ENCODE results near the gene AKNA. TPM values are rescaled to one million over a fixed set of nuclear protein-coding genes. Genes with fewer than 3 reads are reported as not detected.

Gene AKNA
- total RNA-seq, 4 donors from 2014 or later: 34.8 to 63.2 (median 48.6) TPM

- intact Hi-C loops (cut with DNase I; ENCODE audit: low total_unique reads): loop anchor here (10.0 kb wide), 2 partner anchors 50 to 300 kb away; no protein-coding TSS in a partner anchor
- Histone ChIP-seq H3K27me3 (no peaks in the 10 kb centered on the region), H3K4me1 (peaks cover 6 to 14% (median 8%) of the 10 kb centered on the region in 4 donors), H3K9me3 (no peaks in the 10 kb centered on the region), H3K36me3 (peaks cover 0 to 78% (median 25%) of the 10 kb centered on the region in 4 donors), H3K4me3 (no peak overlapping the region), H3K27ac (peak overlapping the region; percentile 11 to 69 (median 48))
- 40 to 82% methylated on average over 2 to 3 of the region's 3 CpGs for WGBS, 2 donors (ENCODE audit: low coverage in 1 of 2)
- TF ChIP-seq POLR2A (IDR thresholded peaks at IDR 0.05) (no peak), EP300 (IDR thresholded peaks at IDR 0.05; ENCODE audit: low read depth) (no peak), CTCF (IDR thresholded peaks at IDR 0.05) (no peak)
- in situ Hi-C loops (cut with MboI; ENCODE audit: low pct_ligation_motif_present in 1 of 4, low pct_unique_long_range_greater_than_20kb in 1 of 4, low sequenced_read_pairs in 3 of 4): no loop called here
- DNase-seq: no peak
Measured at GRCh38 chr9:114344692-114345091, 43.1 kb downstream of the AKNA start.

GRCh38 chr9:114344188-114344566 lies 43.6 kb downstream of the AKNA start:
- H3K27ac ChIP-seq: peak overlapping the region; percentile 11 to 69 (median 48)
- H3K9me3 ChIP-seq: no peaks in the 10 kb centered on the region
- no peaks in the 10 kb centered on the region for H3K27me3 ChIP-seq
- no peak for DNase-seq
- intact Hi-C loops (cut with DNase I; ENCODE audit: low total_unique reads): loop anchor here (10.0 kb wide), 2 partner anchors 51 to 301 kb away; no protein-coding TSS in a partner anchor
- H3K36me3 ChIP-seq: peaks cover 0 to 75% (median 25%) of the 10 kb centered on the region in 4 donors
- WGBS, 2 donors (ENCODE audit: low coverage in 1 of 2): 85 to 92% methylated on average over 9 to 11 of the region's 11 CpGs
- peaks cover under 1 to 9% (median 4%) of the 10 kb centered on the region in 4 donors for H3K4me1 ChIP-seq
- TF ChIP-seq POLR2AphosphoS5 (IDR thresholded peaks at IDR 0.05): no peak
- TF ChIP-seq POLR2A (IDR thresholded peaks at IDR 0.05): no peak
- TF ChIP-seq CTCF (IDR thresholded peaks at IDR 0.05): no peak
- no peak for TF ChIP-seq EP300 (IDR thresholded peaks at IDR 0.05; ENCODE audit: low read depth)
- no peak overlapping the region for H3K4me3 ChIP-seq
- in situ Hi-C loops (cut with MboI; ENCODE audit: low pct_ligation_motif_present in 1 of 4, low pct_unique_long_range_greater_than_20kb in 1 of 4, low sequenced_read_pairs in 3 of 4): no loop called here

GRCh38 chr9:114343471-114344187 lies 44.2 kb downstream of the AKNA start:
- Histone ChIP-seq H3K9me3 (no peaks in the 10 kb centered on the region), H3K27ac (peak overlapping the region; percentile 10 to 69 (median 57)), H3K27me3 (no peaks in the 10 kb centered on the region), H3K4me3 (no peak overlapping the region), H3K36me3 (peaks cover 0 to 72% (median 23%) of the 10 kb centered on the region in 4 donors), H3K4me1 (peaks cover 0 to 3% (median 2%) of the 10 kb centered on the region in 4 donors)
- in situ Hi-C loops (cut with MboI; ENCODE audit: low pct_ligation_motif_present in 1 of 4, low pct_unique_long_range_greater_than_20kb in 1 of 4, low sequenced_read_pairs in 3 of 4) (no loop called here), intact Hi-C loops (cut with DNase I; ENCODE audit: low total_unique reads) (loop anchor here (10.0 kb wide), 2 partner anchors 51 to 301 kb away; no protein-coding TSS in a partner anchor)
- TF ChIP-seq POLR2AphosphoS5 (IDR thresholded peaks at IDR 0.05) (peak; percentile 75 to 91 (median 83)), EP300 (IDR thresholded peaks at IDR 0.05; ENCODE audit: low read depth) (peak; percentile 85), POLR2A (IDR thresholded peaks at IDR 0.05) (no peak), CTCF (IDR thresholded peaks at IDR 0.05) (no peak)
- no peak for DNase-seq
- 86 to 87% methylated on average over 6 to 9 of the region's 9 CpGs for WGBS, 2 donors (ENCODE audit: low coverage in 1 of 2)

GRCh38 chr9:114342755-114343440 lies 44.9 kb downstream of the AKNA start:
- H3K9me3 ChIP-seq: no peaks in the 10 kb centered on the region
- in situ Hi-C loops (cut with MboI; ENCODE audit: low pct_ligation_motif_present in 1 of 4, low pct_unique_long_range_greater_than_20kb in 1 of 4, low sequenced_read_pairs in 3 of 4) (no loop called here), intact Hi-C loops (cut with DNase I; ENCODE audit: low total_unique reads) (loop anchor here (10.0 kb wide), 2 partner anchors 52 to 302 kb away; no protein-coding TSS in a partner anchor)
- H3K4me1 ChIP-seq: no peaks in the 10 kb centered on the region
- TF ChIP-seq CTCF (IDR thresholded peaks at IDR 0.05) (no peak), EP300 (IDR thresholded peaks at IDR 0.05; ENCODE audit: low read depth) (no peak), POLR2AphosphoS5 (IDR thresholded peaks at IDR 0.05) (no peak), POLR2A (IDR thresholded peaks at IDR 0.05) (no peak)
- 83 to 96% methylated on average over 1 to 4 of the region's 5 CpGs for whole genome bisulfite sequencing, 2 donors (ENCODE audit: low coverage in 1 of 2)
- H3K4me3 ChIP-seq: no peak overlapping the region
- H3K27me3 ChIP-seq: no peaks in the 10 kb centered on the region
- peak overlapping the region; percentile 10 to 69 (median 57) for H3K27ac ChIP-seq
- no peak for DNase-seq
- peaks cover 0 to 78% (median 24%) of the 10 kb centered on the region in 4 donors for H3K36me3 ChIP-seq
